Body of pancreas (tissue), 4 donors: ENCODE measurements around the gene SLC45A2.

Experiments
- POLR2A ChIP-seq, 3 donors: fragments of 450-650 bp; IDR thresholded peaks; one replicate each; pipeline ENCODE4 v1.6.1; 2016; ENCODE audit warnings: antibody characterized with exemption in 3 of 3, mild to moderate bottlenecking in 2 of 3
- TF ChIP-seq, protein P1 (sequence below), 7 experiments: fragments of 450-650 bp in 4 of 7; fragments of 200-600 bp in 3 of 7; sonication (generic) in 3 of 7; IDR thresholded peaks; one replicate each; pipeline ENCODE4 v1.5.1; 2016 to 2019; ENCODE audit warnings: antibody characterized with exemption in 7 of 7

DNA sequence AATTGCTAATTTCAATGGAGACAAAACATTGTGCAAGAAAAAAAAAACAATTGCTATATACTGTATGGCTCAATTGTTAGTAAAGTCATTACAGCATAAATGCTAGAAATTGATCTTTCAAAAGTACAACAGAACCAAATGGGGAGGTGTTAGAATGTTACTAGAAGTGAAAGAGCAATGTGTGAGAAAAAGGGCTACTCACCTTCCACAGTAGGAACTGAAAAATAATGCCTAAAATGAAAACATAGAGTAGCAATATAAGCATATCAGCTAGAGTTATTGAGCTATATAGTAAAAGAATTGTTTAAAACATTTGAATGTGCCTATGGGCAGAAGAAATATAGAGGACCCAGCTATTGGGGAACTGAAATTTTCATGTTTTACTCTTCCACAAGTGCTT is 59.2 kb downstream of the SLC45A2 start:
- TF ChIP-seq, protein P1, sequence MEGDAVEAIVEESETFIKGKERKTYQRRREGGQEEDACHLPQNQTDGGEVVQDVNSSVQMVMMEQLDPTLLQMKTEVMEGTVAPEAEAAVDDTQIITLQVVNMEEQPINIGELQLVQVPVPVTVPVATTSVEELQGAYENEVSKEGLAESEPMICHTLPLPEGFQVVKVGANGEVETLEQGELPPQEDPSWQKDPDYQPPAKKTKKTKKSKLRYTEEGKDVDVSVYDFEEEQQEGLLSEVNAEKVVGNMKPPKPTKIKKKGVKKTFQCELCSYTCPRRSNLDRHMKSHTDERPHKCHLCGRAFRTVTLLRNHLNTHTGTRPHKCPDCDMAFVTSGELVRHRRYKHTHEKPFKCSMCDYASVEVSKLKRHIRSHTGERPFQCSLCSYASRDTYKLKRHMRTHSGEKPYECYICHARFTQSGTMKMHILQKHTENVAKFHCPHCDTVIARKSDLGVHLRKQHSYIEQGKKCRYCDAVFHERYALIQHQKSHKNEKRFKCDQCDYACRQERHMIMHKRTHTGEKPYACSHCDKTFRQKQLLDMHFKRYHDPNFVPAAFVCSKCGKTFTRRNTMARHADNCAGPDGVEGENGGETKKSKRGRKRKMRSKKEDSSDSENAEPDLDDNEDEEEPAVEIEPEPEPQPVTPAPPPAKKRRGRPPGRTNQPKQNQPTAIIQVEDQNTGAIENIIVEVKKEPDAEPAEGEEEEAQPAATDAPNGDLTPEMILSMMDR (IDR thresholded peaks at IDR 0.05): no peak
- TF ChIP-seq POLR2A (IDR thresholded peaks at IDR 0.05): no peak
